NCI-H345 treated with DMSO at 0.1 percent for 48 hours (cell line): ENCODE data around the gene ZNF264.
"Not testable (repeated sequence)": the region's sequence is repeated elsewhere in the genome, so short reads cannot be mapped to it uniquely, and the experiment has no call there.

Experiments
- DNase-seq: peaks from one replicate; lab custom pipeline; 2025; ENCODE audit not compliant: unreplicated experiment; lab: John Stamatoyannopoulos, UW

Gene ZNF264

DNA sequence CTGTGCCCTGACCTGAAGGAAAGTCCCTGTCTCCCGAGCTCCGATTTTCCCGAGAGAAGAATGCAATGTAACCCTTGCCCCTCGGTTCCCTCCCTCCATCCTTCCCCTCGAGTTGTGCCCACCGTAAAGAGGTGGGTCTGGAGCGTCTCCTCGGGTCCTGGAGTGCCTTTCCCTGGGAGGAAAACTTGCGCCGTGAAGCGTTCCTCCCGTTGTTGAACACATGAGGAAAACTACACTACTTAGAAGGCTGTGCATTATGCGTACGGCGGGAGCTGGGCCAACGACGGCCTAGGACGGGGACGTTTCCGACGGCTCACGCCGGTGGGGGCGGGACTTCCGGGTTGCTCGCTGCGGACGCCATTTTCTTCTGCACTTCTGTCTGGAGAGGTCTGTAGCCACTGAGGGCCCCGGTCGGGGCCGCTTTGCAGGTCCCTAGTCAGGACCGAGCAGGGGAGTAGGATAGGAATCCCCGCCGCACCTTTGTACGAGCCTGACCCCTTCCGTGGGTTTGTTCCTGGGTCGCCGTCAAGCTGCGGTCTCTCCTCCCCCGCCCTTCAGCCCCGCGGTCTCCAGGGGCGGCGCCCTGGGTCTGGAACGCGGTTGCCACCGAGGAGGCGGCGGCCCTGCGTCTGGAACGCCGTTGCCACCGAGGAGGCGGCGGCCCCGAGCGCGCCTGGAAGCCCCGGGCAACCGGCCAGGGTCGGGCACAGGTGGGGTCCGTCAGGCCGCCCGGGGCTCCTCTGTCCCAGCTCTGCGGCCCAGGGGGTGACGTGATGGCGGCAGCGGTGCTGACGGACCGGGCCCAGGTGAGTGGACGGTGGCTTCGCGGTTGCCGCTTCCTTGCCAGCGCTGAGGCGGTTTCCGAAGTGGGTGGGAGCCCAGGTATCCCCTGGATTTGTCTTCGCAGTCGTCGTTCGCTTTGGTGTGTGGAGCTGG is at the start of gene ZNF264:
TSS of gene ZNF264 (plus strand) at position 360 of the 936 bp plus-strand sequence. CDS start at position 774, 414 bp downstream.
- DNase-seq: peak; percentile 40

DNA sequence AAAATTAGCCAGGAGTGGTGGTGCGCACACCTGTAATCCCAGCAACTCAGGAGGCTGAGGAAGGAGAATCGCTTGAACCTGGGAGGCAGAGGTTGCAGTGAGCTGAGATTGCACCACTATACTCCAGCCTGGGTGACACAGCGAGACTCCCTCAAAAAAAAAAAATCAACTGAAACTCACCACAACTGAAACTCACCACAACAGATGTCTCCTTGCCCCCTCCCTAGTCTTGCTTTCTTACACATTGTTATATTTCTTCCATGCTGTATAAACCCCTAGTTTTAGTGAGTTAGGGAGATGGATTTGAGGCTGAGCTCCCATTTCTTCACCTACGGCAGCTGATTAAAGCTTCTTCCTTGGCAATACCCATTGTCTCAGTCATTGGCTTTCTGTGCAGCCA is 49.6 kb upstream of the ZNF264 start:
- DNase-seq: no peak

DNA sequence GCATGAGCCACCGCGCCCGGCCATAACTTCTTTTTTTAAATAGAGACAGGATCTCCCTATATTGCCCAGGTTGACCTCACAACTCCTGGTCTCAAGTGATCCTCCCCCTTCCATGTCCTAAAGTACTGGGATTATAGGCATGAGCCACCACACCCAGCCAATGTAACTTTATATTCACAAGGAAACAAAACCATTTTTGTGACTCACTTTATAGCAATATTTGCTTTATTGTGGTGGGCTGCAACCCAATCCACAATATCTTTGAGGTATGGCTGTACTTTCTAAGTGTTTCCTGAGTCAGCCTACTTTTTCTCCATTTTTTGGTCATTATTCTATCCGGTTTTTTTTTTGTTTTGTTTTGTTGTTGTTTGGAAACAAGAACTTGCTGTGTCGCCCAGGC is 38.4 kb upstream of the ZNF264 start:
- DNase-seq: no peak

DNA sequence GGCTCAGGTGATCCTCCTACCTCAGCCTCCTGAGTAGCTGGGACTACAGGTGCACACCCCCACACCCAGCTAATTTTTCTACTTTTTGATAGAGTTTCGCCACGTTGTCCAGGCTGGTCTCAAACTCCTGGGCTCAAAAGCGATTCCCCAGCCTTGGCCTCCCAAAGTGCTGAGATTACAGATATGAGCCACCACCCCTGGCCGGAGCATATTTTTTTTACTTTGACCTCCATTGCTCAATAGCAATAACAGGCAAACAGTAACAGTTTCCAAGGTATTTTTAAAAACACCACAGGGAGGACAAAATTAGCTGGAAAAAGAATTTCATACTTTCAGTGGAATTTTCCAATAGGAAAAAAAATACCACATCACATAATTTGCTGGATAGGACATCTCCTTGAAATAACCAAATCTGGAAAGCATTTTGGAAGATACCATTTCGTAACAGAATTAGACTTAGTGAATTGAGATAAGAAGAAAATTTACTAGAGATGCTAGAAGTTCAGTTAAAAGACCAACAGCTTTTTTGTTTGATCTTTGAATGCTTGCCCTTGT is 29.2 kb upstream of the ZNF264 start:
- DNase-seq: no peak

DNA sequence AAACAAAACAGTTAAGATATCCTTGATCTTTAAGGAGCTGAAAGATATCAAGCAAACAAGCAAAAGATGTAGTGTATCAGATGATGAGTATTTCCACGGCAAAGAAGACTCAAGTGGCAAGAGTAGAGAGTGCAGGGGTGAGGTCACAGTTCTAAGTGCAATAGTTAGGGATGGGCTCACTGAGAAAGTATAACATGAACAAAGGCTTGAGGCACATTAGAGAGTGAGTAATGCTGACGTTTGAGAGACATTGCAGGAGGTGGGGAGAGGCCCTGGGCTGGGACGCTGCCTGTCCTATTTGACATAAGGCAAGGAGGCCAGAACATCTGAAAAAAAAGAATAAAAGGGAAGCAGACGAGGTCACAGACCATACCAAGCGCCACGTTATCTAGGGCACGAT is 25.5 kb upstream of the ZNF264 start:
- DNase-seq: no peak

DNA sequence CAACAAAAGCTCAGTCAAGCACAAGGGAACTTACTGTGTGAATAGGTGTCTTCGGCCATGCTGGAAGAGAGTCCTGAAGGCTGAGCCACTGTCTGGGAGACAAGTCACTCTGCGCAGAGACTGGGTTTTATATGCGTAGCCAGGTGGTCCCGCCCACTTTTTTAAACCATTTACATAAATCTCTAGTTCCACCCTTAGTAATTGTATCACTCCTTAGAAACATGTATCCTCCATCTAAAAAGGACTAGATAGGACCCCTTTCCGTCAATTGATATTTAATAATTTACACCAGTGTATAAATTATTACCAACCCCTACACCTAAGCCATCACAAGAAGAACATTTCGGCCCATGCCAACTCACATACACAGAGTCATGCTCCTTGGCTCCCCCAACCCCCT is 23.9 kb upstream of the ZNF264 start, which contains the start of gene DUXA:
TSS of gene DUXA (minus strand) at position 101 of the 400 bp plus-strand sequence. CDS start at position 59, 42 bp downstream.
- no peak for DNase-seq

DNA sequence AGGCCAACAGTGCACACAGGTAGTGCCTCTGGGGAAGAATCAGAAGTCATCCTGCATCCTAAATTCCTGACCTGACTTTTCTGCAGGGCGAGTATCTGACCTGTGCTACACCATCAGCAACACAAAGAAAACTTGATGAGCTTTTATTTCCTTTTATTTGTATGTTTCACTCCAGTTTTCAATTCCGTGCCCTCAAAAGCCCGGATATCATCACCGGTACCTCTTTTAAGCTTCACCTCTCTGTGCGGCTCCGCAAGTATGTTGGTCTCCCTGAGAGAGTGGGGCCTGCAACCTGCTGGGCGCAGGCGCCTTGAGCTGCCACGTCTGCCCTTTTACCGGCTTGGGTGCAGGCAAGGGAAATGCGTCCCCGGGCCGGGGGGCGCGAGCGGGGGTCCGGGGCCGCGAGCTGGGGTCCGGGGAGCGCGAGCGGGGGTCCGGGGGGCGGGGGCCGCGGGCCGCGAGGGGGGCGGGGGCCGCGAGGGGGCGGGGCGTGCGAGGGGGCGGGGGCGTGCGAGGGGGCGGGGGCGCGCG is 19.7 kb upstream of the ZNF264 start:
- no peak for DNase-seq

DNA sequence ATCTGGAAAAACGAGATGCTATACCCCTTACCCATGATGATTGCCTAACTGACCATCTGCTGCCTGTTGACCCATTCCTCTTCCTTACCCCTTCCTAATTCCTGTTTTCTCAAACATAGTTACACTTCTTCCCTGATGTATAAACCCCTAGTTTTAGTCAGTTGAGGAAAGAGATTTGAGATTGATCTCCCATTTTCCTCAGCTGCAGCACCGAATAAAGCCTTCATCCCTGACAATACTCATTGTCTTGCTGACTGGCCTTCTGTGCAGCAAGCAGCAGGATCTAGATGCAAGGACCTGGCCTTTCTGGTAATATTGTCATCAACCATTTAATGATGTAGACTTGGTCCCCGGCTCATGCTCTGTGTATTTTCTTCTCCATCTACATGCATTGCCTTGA is 999 bp upstream of the ZNF264 start:
- DNase-seq: no peak

DNA sequence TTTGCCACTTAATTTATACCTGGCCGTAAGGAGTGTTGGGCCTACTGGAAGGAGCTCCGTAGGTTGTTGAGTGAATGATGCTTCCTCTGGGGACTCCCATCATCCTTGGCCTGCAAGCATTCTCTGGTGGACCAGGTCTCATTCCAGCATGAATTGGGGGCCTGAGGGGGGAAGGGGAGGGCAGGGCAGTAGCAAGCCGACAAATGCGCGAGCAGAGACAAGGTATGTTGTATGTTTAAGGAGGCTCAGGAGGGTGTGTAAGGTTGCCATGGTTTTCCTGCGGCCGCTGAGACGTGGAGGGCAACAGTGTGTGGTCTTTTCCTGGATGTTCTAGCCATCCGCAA is 749 bp downstream of the ZNF264 start:
- DNase-seq: no peak

DNA sequence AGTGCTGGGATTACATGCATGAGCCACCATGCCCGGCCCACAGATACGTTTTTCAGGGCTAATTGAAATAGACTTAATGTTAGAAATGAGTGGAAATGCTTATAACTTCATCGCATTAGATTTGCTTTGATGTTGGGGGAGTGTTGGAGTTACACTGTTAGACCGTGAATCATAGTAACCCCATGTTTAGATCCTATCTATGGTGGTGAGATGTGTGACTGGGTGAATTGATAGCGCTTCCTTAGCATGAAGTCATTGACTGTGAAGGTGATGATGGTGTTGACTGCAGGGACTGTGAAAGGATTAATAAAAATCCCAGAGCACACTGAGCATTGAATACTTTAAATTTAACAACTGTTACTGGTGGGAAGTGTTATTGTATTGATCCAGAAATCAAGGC is 1.7 kb downstream of the ZNF264 start:
- DNase-seq: no peak

DNA sequence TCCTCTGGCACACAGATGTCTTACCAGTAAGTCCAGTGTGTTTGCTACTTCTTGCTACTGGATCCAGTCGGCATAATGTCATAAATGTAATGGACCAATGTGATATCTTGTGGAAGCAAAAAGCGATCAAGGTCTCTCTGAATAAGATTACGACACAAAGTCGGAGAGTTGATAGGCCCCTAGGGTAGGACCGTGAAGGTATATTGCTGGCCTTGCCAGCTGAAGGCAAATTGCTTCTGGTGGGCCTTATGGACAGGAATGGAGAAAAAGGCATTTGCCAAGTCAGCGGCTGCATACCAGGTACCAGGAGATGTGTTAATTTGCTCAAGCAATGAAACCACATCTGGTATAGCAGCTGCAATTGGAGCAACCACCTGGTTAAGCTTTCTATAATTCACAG is 6.6 kb downstream of the ZNF264 start:
- not testable (repeated sequence) for DNase-seq

DNA sequence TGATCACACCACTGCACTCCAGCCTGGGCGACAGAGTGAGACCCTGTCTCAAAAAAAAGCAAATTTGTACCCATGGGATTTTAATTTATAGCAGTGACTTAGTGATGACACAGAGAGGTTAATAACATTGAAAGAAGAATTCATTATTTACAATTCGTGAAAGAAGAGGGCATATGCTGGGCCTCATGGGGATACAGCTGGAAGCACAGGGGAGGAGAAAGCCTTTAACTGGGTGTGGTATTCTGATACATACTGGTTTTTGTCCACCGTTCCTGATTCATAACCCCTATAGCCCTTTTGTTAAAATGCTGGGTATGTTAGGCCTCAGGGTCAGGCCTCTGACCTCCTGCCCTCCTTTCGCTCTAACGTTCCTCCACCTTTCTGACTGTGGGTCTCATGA is 10.9 kb downstream of the ZNF264 start:
- no peak for DNase-seq

DNA sequence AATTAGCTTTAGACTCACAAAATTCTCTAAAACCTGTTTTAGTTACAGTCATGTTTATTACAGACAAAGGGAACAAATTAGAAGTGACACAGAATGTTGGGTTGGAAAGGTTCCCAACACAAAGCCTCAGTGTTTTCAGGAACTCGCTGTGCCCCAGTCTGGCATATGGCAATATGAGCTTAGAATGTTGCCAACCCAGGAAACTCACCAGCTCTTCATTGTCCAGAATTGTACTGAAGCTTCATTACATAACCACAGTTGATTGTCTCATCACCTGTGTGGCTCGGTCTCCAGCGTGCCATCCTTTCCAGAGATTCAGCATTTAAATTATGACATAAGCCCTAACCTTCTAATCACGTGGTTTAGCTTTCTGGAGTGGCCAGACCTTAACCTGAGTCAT is 19.1 kb downstream of the ZNF264 start:
- no peak for DNase-seq

DNA sequence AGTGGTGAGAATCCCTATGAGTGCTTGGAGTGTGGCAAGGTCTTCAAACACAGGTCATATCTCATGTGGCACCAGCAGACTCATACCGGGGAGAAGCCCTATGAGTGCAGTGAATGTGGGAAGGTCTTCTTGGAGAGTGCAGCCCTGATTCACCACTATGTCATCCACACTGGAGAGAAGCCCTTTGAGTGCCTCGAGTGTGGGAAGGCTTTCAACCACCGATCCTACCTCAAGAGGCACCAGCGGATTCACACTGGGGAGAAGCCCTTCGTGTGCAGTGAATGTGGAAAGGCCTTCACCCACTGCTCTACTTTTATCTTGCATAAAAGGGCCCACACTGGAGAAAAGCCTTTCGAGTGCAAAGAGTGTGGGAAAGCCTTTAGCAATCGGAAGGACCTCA is 20.8 kb downstream of the ZNF264 start:
- no peak for DNase-seq

DNA sequence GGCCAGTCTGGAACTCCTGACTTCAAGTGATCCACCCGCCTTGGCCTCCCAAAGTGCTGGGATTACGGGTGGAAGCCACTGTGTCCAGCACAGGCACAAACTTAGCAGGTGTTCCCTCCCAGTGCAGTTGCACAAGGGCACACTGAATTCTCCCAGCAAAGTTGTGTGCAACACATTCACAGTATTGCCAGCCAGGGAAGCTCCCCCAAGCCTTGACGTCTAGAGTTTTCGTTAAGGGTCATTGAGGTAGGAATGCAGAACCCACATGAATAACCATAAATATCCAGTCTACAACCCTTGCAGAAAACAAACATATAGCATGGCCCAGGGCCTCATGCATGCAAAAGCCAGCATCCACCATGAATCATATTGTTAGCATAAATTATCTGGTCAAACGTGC is 36.2 kb downstream of the ZNF264 start:
- no peak for DNase-seq

DNA sequence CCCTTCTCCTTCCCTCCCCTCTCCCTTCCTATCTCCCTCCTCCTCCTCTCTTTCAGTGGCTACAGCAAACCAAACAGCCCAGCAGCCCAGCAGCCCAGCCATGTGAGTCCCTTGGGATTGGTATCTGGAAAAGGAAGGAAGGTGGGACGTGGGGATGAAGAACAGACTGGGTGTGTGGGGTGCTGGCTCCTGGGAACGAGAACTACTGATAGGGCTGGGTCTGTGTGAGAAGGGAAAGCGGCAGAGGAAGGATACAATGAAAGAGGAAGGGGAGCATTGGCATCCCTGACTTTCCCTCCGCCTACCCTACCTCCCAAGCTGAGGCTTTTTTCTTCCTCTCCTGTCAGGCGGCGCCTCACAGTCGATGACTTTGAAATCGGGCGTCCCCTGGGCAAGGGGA is 40.4 kb downstream of the ZNF264 start:
- no peak for DNase-seq

DNA sequence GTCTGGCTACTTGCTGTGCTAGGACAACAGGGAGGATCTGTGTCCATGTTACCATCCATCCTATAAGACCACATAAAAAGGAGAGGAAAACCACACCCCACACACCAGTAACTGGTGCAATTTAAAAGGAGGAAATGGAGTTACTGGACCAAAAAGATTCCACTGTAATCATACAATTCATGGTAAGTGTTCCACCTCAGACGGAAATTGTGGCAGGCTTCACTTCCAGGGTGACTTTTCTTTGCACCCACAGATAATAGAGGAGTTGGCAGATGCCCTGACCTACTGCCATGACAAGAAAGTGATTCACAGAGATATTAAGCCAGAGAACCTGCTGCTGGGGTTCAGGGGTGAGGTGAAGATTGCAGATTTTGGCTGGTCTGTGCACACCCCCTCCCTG is 41.9 kb downstream of the ZNF264 start:
- no peak for DNase-seq

DNA sequence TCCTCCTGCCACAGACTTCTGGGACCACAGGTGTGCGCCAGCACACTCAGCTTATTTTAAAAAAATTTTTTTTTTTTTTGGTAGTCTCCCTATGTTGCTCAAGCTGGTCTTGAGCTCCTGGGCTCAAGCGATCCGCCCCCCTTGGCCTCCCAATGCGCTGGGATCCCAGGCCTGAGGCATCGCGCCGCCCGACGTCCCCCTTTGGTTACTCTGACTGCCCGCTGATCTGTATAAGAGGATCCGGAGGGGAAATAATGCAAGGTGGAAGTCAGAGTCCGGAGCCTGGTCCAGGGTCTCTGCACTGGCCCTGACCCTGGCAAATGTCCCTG is 48.6 kb downstream of the ZNF264 start:
- no peak for DNase-seq

DNA sequence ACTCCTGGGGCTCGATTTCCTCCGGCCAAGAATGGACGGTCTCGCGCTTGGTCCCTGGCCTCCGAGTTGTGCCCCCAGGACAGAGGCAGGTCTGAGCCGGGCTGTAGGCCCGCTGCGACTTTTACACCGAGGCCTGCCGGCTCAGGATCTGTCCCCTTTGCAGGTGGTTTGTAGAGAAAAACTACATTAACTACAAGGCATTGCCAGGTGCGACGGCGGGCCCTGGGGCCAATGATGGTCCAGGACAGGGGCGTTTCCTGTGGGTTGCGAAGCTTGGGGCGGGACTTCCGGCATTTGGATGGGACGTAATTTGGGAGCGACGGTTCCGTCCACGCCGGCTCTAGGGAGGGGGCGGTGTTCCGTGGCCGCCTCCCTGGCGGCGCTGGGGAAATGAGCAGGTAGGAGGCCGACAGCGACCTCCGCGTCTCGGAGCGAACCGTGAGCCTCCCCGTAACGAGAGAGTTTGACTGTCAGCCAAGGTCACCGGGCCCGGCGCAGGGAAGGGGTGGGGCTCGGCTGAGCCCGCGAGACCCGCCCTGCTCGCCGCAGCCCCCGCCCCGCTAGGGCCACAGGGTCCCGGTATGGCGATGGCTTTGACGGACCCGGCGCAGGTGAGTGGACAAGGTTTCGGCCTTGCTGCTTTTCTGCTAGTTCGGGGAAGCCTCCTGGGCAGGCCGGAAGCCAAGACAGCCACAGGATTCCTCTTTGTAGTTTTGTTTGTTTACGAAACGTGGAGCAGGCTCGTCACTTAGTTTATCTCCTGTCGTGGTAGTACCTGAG is 49.2 kb downstream of the ZNF264 start, which contains the start of gene ZNF805:
TSS of gene ZNF805 (plus strand) at position 322 of the 780 bp plus-strand sequence. CDS start at position 582, 260 bp downstream.
- DNase-seq: peak; percentile 67

DNA sequence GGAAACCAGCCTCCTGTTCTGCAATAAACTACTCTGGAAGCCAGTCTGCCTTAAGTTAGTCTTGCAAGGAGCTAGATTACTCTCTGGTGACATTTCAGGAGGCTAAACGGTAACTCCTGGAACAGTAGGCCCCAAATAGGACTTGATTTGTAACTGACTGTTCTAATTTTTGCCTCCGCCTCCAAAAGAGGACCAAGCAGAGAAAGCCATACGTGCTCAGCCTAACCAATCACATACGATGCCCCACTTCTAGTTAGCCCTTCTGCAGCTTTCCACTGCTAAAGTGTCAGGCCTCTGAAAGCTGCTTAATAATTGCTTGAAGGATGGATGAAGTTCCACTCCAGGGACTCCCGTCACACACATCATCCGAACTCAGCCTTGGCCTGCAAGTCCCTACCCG is 49.9 kb downstream of the ZNF264 start:
- DNase-seq: no peak

DNA sequence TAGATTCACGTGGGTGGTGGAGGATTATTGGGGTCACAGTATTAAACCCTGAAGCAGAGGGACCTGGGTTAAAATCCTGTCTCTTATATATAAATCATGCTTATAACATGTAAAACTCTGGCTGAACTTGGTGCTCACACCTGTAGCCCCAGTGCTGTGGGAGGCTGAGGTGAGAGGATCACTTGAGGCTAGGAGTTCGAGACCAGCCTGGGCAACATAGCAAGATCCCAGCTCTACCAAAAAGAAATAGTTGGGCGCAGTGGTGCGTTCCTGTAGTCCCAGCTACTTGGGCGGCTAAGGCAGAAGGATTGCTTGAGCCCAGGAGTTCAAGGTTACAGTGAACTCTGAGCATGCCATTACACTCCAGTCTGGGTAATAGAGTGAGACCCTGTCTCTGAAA is 51.5 kb downstream of the ZNF264 start:
- no peak for DNase-seq

DNA sequence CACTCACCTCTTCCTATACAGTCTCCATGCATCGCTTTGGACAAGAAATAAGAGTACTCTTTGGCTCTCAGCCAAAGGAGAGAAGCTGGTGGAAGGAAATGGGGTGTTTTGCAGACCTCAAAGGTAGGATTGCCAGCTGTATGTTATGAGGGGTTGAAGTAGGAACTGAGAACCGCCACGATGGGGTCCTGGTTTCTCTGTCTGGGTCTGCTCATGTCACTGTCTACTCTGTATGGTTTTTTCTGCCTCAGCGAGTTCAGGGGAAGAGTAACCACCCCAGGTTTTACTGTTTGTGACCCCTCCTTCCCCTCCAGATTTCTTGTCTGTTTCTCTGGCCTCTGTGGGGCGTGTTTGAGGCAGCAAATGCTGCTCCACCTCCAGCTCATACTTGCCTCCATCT is 53.2 kb downstream of the ZNF264 start:
- no peak for DNase-seq
